ENCODE measurements around the gene TJP3.

Gene TJP3

GRCh38 chr19:3684054-3684816 lies 23.9 kb upstream of the TJP3 start:
- H3K27me3 ChIP-seq (replicated peaks; ENCODE audit: insufficient read depth, low read length), result no peaks in the 10 kb centered on the region
- H3K9me3 ChIP-seq (replicated peaks; ENCODE audit: insufficient read depth, low read length), result no peaks in the 10 kb centered on the region
- H3F3A ChIP-seq (ENCODE audit: insufficient read depth, low read length), result peaks cover 17% of the 10 kb centered on the region; the same call in 1 of the 2 replicates
- H3K79me2 ChIP-seq (ENCODE audit: low read length), result peaks cover 29% of the 10 kb centered on the region
- H3K9ac ChIP-seq (ENCODE audit: low read length), result no peak overlapping the region
- no peaks in the 10 kb centered on the region for H3K36me3 ChIP-seq (replicated peaks; ENCODE audit: insufficient read depth, low read length)
- H3K4me1 ChIP-seq (ENCODE audit: low read length), result peaks cover 13% of the 10 kb centered on the region
- no peak for TF ChIP-seq EZH2phosphoT487 (IDR thresholded peaks at IDR 0.05; ENCODE audit: low read length)
- no peak for TF ChIP-seq CTCF (IDR thresholded peaks at IDR 0.05; ENCODE audit: low read length)
- TF ChIP-seq EZH2 (optimal IDR thresholded peaks at IDR 0.05; ENCODE audit: low read depth, low read length), result no peak
- no peak overlapping the region for H3K4me3 ChIP-seq (ENCODE audit: low read length)
- H2AFZ ChIP-seq (ENCODE audit: low read length), result no peak overlapping the region
- no peak for DNase-seq
- H4K20me1 ChIP-seq (ENCODE audit: insufficient read depth, low read length), result no peaks in the 10 kb centered on the region
- no peak overlapping the region for H3K27ac ChIP-seq (ENCODE audit: low read length)
- no peaks in the 10 kb centered on the region for H3K9me2 ChIP-seq (replicated peaks; ENCODE audit: insufficient read depth, low read length)
- H3K4me2 ChIP-seq (ENCODE audit: low read depth, low read length), result no peak overlapping the region

GRCh38 chr19:3684817-3685410 lies 23.3 kb upstream of the TJP3 start:
- Histone ChIP-seq H3K4me3 (ENCODE audit: low read length) (no peak overlapping the region), H3K79me2 (ENCODE audit: low read length) (peaks cover 32% of the 10 kb centered on the region), H3K9me2 (replicated peaks; ENCODE audit: insufficient read depth, low read length) (no peaks in the 10 kb centered on the region), H3K36me3 (replicated peaks; ENCODE audit: insufficient read depth, low read length) (no peaks in the 10 kb centered on the region), H3K27me3 (replicated peaks; ENCODE audit: insufficient read depth, low read length) (no peaks in the 10 kb centered on the region), H2AFZ (ENCODE audit: low read length) (no peak overlapping the region), H3K9ac (ENCODE audit: low read length) (no peak overlapping the region), H3K9me3 (replicated peaks; ENCODE audit: insufficient read depth, low read length) (no peaks in the 10 kb centered on the region), H3K27ac (ENCODE audit: low read length) (no peak overlapping the region), H3F3A (ENCODE audit: insufficient read depth, low read length) (peaks cover 22% of the 10 kb centered on the region; the same call in 1 of the 2 replicates), H3K4me2 (ENCODE audit: low read depth, low read length) (no peak overlapping the region), H4K20me1 (ENCODE audit: insufficient read depth, low read length) (no peaks in the 10 kb centered on the region), H3K4me1 (ENCODE audit: low read length) (peaks cover 13% of the 10 kb centered on the region)
- TF ChIP-seq EZH2 (optimal IDR thresholded peaks at IDR 0.05; ENCODE audit: low read depth, low read length) (no peak), CTCF (IDR thresholded peaks at IDR 0.05; ENCODE audit: low read length) (peak; percentile 26)
- DNase-seq, result no peak

GRCh38 chr19:3687393-3687773 lies 20.8 kb upstream of the TJP3 start:
- Histone ChIP-seq H3K4me3 (ENCODE audit: low read length) (no peak overlapping the region), H3K27ac (ENCODE audit: low read length) (no peak overlapping the region; the same call in 1 of the 2 replicates), H3K79me2 (ENCODE audit: low read length) (peaks cover 57% of the 10 kb centered on the region), H3K9ac (ENCODE audit: low read length) (no peak overlapping the region; the same call in 1 of the 2 replicates), H3K4me1 (ENCODE audit: low read length) (peaks cover 13% of the 10 kb centered on the region), H3K9me2 (replicated peaks; ENCODE audit: insufficient read depth, low read length) (no peaks in the 10 kb centered on the region), H4K20me1 (ENCODE audit: insufficient read depth, low read length) (no peaks in the 10 kb centered on the region), H3K4me2 (ENCODE audit: low read depth, low read length) (peak overlapping the region; percentile 80; the same call in 1 of the 2 replicates), H3K36me3 (replicated peaks; ENCODE audit: insufficient read depth, low read length) (no peaks in the 10 kb centered on the region), H3K27me3 (replicated peaks; ENCODE audit: insufficient read depth, low read length) (no peaks in the 10 kb centered on the region), H3F3A (ENCODE audit: insufficient read depth, low read length) (peaks cover 28% of the 10 kb centered on the region; the same call in 1 of the 2 replicates), H2AFZ (ENCODE audit: low read length) (peak overlapping the region; percentile 76; the same call in 1 of the 2 replicates), H3K9me3 (replicated peaks; ENCODE audit: insufficient read depth, low read length) (no peaks in the 10 kb centered on the region)
- no peak for TF ChIP-seq EZH2 (optimal IDR thresholded peaks at IDR 0.05; ENCODE audit: low read depth, low read length)
- no peak for TF ChIP-seq CTCF (IDR thresholded peaks at IDR 0.05; ENCODE audit: low read length)
- no peak for TF ChIP-seq EZH2phosphoT487 (IDR thresholded peaks at IDR 0.05; ENCODE audit: low read length)
- DNase-seq, result no peak
